EH (cell line): ENCODE results near the gene CCDC50.

Experiments
- DNase-seq: peaks from one replicate; pipeline ENCODE4 v3.0.0-alpha.2; 2015; ENCODE audit warnings: low read depth

CCDC50 gene

DNA sequence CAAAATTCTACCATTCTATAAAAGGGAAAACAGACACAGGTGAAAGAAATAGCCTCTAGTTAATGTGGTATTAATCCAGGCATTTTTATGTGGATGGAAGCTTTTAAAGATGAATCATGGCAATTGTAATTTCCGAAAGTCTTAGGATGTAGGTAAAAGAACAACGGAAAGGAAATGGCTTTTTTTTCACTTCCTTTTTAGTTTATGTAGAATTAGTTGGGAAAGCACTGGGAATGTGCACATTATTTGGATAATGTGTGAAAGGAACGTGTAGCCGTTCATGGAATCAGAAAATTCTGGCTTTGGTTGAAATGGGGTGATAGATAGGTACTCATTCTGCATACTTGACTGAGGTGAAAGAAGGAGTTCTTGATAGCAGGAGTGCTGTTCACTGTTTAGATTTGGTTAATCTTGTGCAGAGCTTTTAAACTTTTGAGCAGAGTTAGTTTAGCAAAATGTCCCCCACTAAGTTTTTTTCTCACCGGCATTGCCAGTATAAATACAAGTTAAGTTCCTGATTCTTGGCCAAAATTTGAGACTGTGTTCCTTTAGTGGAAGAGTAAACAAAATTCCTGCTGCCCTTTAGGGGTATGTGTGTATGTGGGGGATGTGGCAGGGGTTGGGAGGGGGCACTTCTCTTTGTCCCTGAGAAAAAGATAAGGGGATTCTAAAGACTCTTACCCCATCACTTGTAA, 21.3 kb downstream of the CCDC50 start:
- DNase-seq: peak; percentile 61

DNA sequence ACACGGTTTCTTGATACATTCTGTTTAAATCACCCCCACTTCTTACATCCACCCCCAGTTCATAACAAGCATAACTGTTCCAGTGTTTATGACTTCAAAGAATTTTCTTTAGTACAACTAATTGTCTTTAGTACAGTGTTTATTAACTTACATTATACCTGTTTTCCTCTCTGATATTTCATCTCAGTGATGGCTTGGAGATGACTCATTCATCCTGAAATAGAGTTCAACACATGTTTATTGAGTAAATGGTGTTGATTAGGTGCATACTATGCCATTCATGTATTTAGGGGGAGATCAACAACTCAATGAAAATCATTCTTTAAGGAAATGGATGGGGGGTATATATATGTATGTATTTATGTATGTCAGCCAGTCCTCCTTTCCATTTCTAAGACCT, 22.8 kb downstream of the CCDC50 start:
- DNase-seq: no peak

- no peak for DNase-seq
Measured at GRCh38 chr3:191353022-191353777, 24.0 kb downstream of the CCDC50 start.

GRCh38 chr3:191355406-191355805, 26.2 kb downstream of the CCDC50 start:
- no peak for DNase-seq

- peak; percentile 80 for DNase-seq
Measured at GRCh38 chr3:191356631-191357439, 27.6 kb downstream of the CCDC50 start.

DNA sequence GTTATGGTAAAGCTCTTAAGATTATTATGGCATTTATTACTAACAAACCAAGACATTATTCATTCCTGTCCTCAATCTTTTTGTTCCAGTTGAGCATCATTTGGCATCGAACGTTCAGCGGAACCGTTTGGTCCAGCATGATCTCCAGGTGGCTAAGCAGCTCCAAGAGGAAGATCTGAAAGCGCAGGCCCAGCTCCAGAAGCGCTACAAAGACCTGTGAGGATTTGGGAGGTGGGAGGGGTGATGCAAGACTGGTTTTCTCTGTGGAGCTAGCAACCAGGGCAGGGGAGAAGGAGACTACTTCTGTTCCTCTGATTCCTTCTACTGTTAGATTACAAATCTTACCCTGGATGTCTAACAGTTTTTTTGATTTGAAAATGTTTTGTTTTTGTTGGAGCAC, 28.7 kb downstream of the CCDC50 start:
- DNase-seq: no peak

- DNase-seq: no peak
Measured at GRCh38 chr3:191358929-191359328, 29.7 kb downstream of the CCDC50 start.

GRCh38 chr3:191360620-191361019, 31.4 kb downstream of the CCDC50 start:
- DNase-seq: no peak

GRCh38 chr3:191361456-191361855, 32.3 kb downstream of the CCDC50 start:
- DNase-seq: no peak

DNA sequence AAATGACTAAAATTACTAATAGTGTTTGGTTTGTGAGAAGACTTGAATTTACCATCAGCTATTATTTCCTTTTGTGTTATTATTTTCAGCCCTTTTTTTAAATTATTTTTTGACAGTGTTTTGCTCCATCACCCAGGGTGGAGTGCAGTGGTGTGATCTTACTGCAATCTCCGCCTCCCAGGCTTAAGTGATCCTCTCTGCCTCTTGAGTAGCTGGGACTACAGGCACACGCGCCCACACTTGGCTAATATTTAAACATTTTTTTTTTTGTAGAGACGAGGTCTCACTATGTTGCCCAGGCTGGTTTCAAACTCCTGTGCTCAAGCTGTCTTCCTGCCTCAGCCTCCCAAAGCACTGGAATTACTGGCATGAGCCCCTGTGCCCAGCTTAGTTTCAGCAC, 32.8 kb downstream of the CCDC50 start:
- no peak for DNase-seq

DNA sequence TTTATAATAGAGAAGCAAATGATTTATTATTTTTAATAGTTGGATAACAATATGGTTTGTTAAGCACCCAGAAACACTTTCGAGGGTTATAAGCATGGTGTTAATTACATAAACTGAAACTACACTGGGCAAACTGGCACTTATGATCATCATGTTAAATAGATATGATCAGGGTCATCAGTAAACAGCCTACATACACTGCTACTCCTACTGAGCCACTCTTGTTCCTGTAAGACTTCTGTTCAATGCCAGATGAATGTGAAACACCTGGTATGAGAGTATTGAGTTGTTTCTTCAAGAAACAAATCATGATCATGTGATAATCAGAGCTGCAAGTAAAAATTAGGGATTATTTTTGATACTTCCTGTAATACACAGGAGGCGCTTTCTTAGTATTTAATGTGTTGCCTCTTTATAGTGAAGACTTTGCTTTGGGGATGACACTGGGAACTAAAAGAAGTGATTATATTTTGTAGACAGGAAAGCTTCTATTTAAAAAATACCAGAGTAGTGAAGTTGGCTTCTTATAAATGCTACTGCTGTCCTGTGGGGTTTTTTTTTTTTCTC, 33.4 kb downstream of the CCDC50 start:
- DNase-seq: no peak

GRCh38 chr3:191363221-191363620, 34.0 kb downstream of the CCDC50 start:
- DNase-seq: no peak

GRCh38 chr3:191366675-191367074, 37.5 kb downstream of the CCDC50 start:
- peak; percentile 65 for DNase-seq

- no peak for DNase-seq
Measured at GRCh38 chr3:191368755-191369615, 39.8 kb downstream of the CCDC50 start.

GRCh38 chr3:191369616-191370010, 40.4 kb downstream of the CCDC50 start:
- peak; percentile 16 for DNase-seq

- no peak for DNase-seq
Measured at GRCh38 chr3:191372122-191372521, 42.9 kb downstream of the CCDC50 start.

DNA sequence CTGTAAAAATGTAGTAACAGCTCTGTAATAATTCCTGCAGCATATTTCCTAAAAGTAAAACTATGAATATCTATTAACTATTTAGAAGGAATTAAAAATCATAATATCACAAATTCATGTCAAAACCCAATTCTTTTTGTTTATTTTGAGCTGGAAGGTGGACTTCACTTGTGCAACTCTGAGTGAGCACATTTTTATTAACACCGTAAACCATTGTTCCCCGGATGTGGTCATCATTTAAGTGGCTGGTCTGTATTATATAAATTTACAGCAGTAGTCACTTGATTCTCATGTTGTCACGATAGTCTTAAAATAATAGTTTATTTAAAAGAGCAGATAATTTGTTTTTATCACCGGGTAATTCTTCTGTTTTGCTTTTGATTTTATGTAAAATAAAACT, 44.1 kb downstream of the CCDC50 start:
- peak; percentile 34 for DNase-seq

- peak; percentile 89 for DNase-seq
Measured at GRCh38 chr3:191376516-191377141, 47.4 kb downstream of the CCDC50 start.

- DNase-seq: peak; percentile 31
Measured at GRCh38 chr3:191378142-191378812, 49.1 kb downstream of the CCDC50 start.

DNA sequence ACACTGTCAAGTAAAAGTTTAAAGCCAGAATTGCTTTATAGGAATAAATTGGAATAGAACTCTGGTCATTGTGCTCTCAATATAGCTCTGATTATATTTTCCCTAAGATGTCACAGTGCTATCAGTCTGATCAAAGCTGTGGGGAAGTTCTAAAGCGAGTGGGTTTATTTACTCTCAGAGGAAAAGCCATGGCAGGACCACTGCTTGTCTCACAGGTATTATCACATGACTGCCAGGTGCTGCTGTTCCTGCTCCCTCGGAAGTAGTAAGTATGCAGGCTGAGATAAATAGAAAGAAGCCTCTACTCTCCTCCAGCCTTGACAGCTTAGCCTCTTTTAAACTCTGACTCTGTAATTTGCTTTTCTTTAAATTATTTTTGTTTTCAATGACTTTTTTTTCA, 50.3 kb downstream of the CCDC50 start:
- DNase-seq: no peak
